ENCODE measurements around the gene RAB34. TPM values are rescaled to one million over a fixed set of nuclear protein-coding genes. Genes with fewer than 3 reads are reported as not detected.

Gene RAB34
- total RNA-seq, 1 experiment from 2014 or later: 161 TPM

- H3K9me3 ChIP-seq (ENCODE audit: insufficient read depth, low read depth): no peaks in the 10 kb centered on the region
- no peak overlapping the region for H3K4me2 ChIP-seq
- H3K36me3 ChIP-seq (ENCODE audit: low read depth): peaks cover 4% of the 10 kb centered on the region; the same call in 1 of the 2 replicates
- ChIA-PET POLR2A (ENCODE audit: unreplicated experiment) (no interaction called here), CTCF (no interaction called here)
- H3F3A ChIP-seq (ENCODE audit: insufficient read depth, low read depth): peaks cover 10% of the 10 kb centered on the region; the same call in 1 of the 2 replicates
- H4K20me1 ChIP-seq (ENCODE audit: insufficient read depth): no peaks in the 10 kb centered on the region
- H2AFZ ChIP-seq: no peak overlapping the region
- TF ChIP-seq EZH2 (IDR thresholded peaks at IDR 0.05; ENCODE audit: low read depth): no peak
- no peak for TF ChIP-seq CTCF (conservative IDR thresholded peaks at IDR 0.05)
- H3K4me1 ChIP-seq (replicated peaks; ENCODE audit: insufficient read depth): no peaks in the 10 kb centered on the region
- no TSS peak for BruUV-seq (replicated peaks)
- H3K9me2 ChIP-seq (ENCODE audit: insufficient read depth): no peaks in the 10 kb centered on the region
- no peaks in the 10 kb centered on the region for H3K79me2 ChIP-seq (ENCODE audit: low read depth)
- H3K4me3 ChIP-seq: no peak overlapping the region
- DNase-seq: no peak
- no peaks in the 10 kb centered on the region for H3K27me3 ChIP-seq (ENCODE audit: insufficient read depth, low read depth)
- H3K27ac ChIP-seq: no peak overlapping the region
- intact Hi-C loops (cut with micrococcal nuclease; ENCODE audit: unreplicated experiment): no loop called here
Measured at GRCh38 chr17:28700830-28701492, 16.7 kb downstream of the RAB34 start.

GRCh38 chr17:28700278-28700677 is 17.4 kb downstream of the RAB34 start:
- Histone ChIP-seq H2AFZ (no peak overlapping the region), H3F3A (ENCODE audit: insufficient read depth, low read depth) (peaks cover 10% of the 10 kb centered on the region; the same call in 1 of the 2 replicates), H3K4me1 (replicated peaks; ENCODE audit: insufficient read depth) (no peaks in the 10 kb centered on the region), H3K9me2 (ENCODE audit: insufficient read depth) (no peaks in the 10 kb centered on the region), H3K36me3 (ENCODE audit: low read depth) (peaks cover 4% of the 10 kb centered on the region; the same call in 1 of the 2 replicates), H3K27ac (no peak overlapping the region), H3K4me3 (no peak overlapping the region), H3K4me2 (no peak overlapping the region), H3K9me3 (ENCODE audit: insufficient read depth, low read depth) (no peaks in the 10 kb centered on the region), H3K27me3 (ENCODE audit: insufficient read depth, low read depth) (no peaks in the 10 kb centered on the region), H4K20me1 (ENCODE audit: insufficient read depth) (no peaks in the 10 kb centered on the region), H3K79me2 (ENCODE audit: low read depth) (no peaks in the 10 kb centered on the region)
- BruUV-seq (replicated peaks): no TSS peak
- no peak for DNase-seq
- intact Hi-C loops (cut with micrococcal nuclease; ENCODE audit: unreplicated experiment): no loop called here
- ChIA-PET POLR2A (ENCODE audit: unreplicated experiment) (no interaction called here), CTCF (no interaction called here)
- no peak for TF ChIP-seq EZH2 (IDR thresholded peaks at IDR 0.05; ENCODE audit: low read depth)

- Histone ChIP-seq H3K4me2 (no peak overlapping the region), H3K27me3 (ENCODE audit: insufficient read depth, low read depth) (no peaks in the 10 kb centered on the region), H4K20me1 (ENCODE audit: insufficient read depth) (no peaks in the 10 kb centered on the region), H3F3A (ENCODE audit: insufficient read depth, low read depth) (peaks cover 8% of the 10 kb centered on the region; the same call in 1 of the 2 replicates), H3K4me1 (replicated peaks; ENCODE audit: insufficient read depth) (no peaks in the 10 kb centered on the region), H3K9me3 (ENCODE audit: insufficient read depth, low read depth) (no peaks in the 10 kb centered on the region), H3K36me3 (ENCODE audit: low read depth) (peaks cover 4% of the 10 kb centered on the region; the same call in 1 of the 2 replicates), H2AFZ (no peak overlapping the region), H3K27ac (no peak overlapping the region), H3K4me3 (no peak overlapping the region), H3K79me2 (ENCODE audit: low read depth) (no peaks in the 10 kb centered on the region), H3K9me2 (ENCODE audit: insufficient read depth) (no peaks in the 10 kb centered on the region)
- no peak for DNase-seq
- no peak for TF ChIP-seq CTCF (conservative IDR thresholded peaks at IDR 0.05)
- intact Hi-C loops (cut with micrococcal nuclease; ENCODE audit: unreplicated experiment): no loop called here
- no TSS peak for BruUV-seq (replicated peaks)
- POLR2A ChIA-PET (ENCODE audit: unreplicated experiment): no interaction called here
- CTCF ChIA-PET: no interaction called here
Measured at GRCh38 chr17:28698253-28698941, 19.3 kb downstream of the RAB34 start.
